HCT116 (cell line): ENCODE results near the gene FBXO31.

Experiments used
- CBX3 ChIP-seq: IDR thresholded peaks from 2 replicates; pipeline ENCODE4 v1.6.1; 2012; ENCODE audit warnings: low read depth
- CEBPB ChIP-seq: IDR thresholded peaks from 2 replicates; pipeline ENCODE4 v1.6.1; 2012; ENCODE audit warnings: low read depth
- POLR2A ChIP-seq: IDR thresholded peaks from 2 replicates; pipeline ENCODE4 v1.7.0; 2011; ENCODE audit warnings: borderline replicate concordance; ENCODE audit not compliant: insufficient read depth, insufficient read length; ENCODE audit errors: extremely low read depth
- REST ChIP-seq: IDR thresholded peaks from 2 replicates; pipeline ENCODE4 v1.6.1; 2012; ENCODE audit warnings: low read depth
- SIN3A ChIP-seq: IDR thresholded peaks from 2 replicates; pipeline ENCODE4 v1.6.1; 2012; ENCODE audit warnings: low read depth
- ZBTB33 ChIP-seq: IDR thresholded peaks from 2 replicates; pipeline ENCODE4 v1.6.1; 2011; ENCODE audit warnings: mild to moderate bottlenecking, low read length, moderate library complexity; ENCODE audit not compliant: insufficient replicate concordance; ENCODE audit errors: extremely low read depth

GRCh38 chr16:87432330-87432915, 48.8 kb upstream of the FBXO31 start:
- TF ChIP-seq CEBPB (no peak), SIN3A (no peak), POLR2A (no peak), REST (no peak), CBX3 (no peak), ZBTB33 (no peak)
